HG02759 (cell line): ENCODE data around the gene VPS36.
"Not testable (repeated sequence)": the region's sequence is repeated elsewhere in the genome, so short reads cannot be mapped to it uniquely, and the experiment has no call there.

Experiments
- ATAC-seq: cut with Tn5 transposase; IDR thresholded peaks from one replicate; pipeline ENCODE4 v1.9.1; 2021; ENCODE audit warnings: mild to moderate bottlenecking, moderate library complexity; ENCODE audit not compliant: unreplicated experiment

VPS36 gene, protein sequence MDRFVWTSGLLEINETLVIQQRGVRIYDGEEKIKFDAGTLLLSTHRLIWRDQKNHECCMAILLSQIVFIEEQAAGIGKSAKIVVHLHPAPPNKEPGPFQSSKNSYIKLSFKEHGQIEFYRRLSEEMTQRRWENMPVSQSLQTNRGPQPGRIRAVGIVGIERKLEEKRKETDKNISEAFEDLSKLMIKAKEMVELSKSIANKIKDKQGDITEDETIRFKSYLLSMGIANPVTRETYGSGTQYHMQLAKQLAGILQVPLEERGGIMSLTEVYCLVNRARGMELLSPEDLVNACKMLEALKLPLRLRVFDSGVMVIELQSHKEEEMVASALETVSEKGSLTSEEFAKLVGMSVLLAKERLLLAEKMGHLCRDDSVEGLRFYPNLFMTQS

DNA sequence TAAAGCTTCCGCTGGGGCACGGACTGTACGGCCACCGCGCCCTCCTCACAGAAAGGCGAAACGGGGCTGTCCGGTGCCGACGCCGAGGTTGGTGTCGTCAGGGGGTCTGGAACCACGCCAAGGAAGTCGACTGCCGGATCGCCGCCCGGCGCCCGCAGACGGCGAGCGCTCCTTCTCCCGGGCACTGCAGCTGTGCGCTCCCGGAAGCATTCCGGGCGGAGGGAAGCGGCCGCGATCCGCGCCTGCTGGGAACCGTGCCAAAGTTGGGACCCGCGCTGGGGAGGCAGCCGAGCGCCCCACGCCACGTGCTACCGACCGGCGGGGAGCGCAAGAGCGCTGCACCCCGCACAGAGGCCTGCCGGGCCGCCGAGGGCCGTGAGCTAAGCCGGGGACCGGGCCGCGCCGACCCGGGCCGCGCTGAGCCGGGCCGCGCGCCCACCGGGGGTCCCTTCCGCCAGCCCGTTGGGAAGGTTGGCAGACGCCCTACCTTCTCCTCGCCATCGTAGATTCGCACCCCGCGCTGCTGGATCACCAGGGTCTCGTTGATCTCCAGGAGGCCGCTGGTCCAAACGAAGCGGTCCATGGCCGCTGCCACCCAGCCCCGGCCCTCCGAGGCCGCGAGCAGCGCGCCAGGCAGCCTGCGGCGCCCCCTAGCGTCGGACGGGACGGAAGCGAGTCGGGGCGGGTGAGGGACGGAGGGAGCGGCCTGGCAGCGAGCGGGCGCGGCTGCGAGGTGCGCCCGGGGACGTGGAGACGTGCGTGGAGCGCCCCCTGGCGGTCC is at the start of gene VPS36:
Gene VPS36 (minus strand): TSS at position 623 of the 781 bp plus-strand sequence. CDS start 40 bp downstream, at position 583.
- peak; percentile 74 for ATAC-seq

DNA sequence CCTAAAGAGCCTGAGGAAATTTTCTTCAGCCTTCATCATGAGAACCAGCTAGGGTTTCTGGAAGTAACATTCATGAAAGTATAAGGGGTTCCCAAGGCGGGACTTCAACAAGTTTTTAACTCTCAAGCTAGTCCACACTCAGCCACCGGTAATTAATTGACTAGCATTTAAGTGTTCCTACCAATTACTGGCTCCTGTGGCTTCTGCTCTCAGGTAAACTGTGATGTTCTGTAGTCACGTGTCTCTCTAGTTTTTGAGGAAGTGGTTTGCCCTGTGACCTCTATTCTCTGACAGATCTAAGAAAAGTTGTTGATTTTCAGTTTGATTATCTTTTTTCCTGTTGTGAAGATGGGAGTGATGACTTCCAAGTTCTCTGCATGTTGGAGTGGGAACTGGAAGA is 47.5 kb upstream of the VPS36 start:
- not testable (repeated sequence) for ATAC-seq

DNA sequence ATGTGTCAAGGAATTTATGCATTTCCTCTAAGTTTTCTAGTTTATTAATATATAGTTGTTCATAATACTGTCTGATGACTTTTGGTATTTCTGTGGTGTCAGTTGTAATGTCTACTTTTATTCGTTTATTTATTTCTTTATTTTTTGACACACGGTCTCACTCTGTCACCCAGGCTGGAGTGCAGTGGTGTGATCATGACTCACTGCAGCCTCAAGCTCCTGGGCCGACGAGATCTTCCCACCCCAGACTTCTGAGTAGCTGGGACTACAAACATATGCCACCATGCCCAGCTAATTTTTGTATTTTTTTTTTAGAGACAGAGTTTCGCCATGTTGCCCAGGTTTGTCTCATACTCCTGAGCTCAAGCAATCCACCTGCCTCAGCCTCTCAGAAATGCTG is 43.8 kb upstream of the VPS36 start:
- not testable (repeated sequence) for ATAC-seq

DNA sequence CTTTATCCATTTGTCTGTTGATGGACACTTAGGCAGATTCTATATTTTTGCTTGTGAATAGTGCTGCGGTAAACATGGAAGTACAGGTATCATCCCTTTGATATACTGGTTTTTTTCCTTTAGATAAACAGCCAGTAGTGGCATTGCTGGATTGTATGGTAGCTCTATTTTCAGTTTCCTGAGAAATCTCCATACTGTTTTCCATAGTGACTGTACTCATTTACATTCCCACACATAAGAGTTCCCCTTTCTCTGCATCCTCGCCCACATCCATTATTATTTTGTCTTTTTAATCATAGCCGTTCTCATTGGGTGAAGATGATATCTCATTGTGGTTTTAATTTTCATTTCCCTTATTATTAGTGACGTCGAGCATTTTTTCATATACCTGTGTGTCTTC is 40.6 kb upstream of the VPS36 start:
- not testable (repeated sequence) for ATAC-seq

DNA sequence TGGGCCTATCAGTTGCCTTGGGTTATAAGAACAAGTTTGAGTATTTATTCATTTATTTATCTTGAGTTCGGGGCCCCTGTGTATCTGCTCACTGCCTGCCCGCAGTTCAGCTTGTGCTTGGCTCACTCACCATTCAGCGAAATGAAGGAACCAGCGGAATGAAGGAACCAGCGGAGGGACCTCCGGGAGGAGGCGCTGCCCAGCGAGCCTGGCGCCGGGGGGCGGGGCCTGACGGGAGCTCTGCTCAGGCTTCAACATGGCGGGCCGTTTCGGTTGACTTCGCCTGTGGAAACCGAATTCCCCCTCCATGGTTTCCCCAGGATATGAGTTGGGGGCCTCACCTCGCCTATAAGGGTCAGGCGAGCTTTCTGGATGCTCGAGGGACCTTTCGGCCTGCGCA is 38.3 kb upstream of the VPS36 start:
- ATAC-seq = not testable (repeated sequence)

DNA sequence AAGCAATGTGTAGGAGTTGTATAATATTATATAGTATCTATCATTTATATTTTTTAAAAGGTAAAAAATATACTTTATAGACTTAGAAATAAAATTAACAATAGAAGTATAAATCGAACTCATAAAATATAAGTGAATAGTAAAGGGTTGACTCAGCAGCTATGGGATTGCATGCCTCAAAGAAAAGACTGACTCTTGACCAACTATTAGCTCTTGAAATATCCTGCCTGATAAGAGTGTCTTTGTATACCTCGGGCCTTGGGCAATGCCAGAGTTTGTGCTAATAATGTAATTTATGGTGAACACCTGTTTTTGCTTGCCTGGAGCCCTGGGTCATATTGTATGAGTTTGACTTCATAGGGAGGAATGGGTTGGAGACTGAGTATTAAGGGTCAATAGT is 36.6 kb upstream of the VPS36 start:
- ATAC-seq = not testable (repeated sequence)

DNA sequence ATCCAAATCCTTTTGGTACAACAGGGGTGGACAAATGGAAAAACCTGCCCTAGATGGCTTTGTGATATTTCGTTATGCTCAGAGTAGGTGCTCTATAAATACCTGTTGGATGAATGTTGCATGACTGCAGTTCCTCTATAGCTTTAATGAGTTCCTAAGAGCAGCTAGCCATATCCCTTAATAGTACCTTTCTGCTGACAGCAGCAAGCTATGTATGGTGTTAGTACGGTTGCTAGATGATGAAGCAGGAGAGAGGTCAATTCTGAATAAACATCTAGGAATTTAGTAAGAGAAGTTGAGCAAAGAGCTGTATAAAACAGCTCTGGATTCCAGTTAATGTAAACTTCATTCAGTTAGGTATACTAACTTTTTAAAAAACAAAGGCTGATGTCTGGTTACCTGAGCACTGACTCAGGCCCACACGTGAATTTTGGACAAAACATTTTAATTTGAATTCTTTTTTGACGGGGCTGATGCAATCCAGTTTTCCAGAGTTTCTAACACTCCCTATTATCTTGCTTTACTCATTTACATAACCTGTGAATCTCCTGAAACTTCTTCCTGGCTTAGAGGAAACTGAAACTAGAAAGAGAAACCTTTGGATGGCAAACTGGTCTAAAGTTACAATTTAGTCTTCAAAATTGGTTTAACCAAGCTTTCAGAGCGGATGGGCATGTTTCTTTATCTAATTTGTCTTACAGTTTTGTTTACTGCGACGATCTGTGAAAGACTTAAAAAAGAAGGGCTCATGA is 30.4 kb upstream of the VPS36 start:
- ATAC-seq = not testable (repeated sequence)

DNA sequence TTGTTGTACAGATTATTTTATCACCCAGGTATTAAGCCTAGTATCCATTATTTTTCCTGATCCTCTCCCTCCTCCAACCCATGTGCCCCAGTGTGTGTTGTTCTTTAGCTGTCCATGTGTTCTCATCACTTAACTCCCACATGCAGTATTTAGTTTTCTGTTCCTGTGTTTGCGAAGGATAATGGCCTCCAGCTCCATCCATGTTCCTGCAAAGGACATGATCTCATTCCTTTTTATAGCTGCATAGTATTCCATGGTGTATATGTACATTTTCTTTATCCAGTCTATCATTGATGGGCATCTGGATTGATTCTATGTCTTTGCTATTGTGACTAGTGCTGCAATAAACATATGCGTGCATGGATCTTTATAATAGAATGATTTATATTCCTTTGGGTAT is 18.1 kb upstream of the VPS36 start:
- not testable (repeated sequence) for ATAC-seq

DNA sequence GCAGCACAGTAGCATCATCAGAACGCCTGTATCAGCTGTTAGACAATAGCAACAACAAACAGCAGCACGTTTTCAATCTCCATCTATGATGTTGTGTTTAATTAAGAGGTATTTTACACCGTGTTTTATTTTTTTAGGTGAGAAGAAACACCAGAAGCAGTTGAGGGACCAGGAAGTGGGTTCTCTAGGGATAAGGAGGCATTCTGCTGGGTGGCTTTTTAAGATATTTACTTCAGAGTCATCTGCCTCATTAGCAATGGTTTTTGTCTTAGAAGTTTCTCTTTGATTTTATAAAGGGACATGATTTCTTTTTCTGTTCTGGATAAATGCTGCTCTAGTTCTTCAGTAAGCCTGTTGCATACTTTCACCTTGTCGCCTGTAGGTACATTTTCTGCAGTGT is 13.1 kb upstream of the VPS36 start:
- ATAC-seq = no peak

DNA sequence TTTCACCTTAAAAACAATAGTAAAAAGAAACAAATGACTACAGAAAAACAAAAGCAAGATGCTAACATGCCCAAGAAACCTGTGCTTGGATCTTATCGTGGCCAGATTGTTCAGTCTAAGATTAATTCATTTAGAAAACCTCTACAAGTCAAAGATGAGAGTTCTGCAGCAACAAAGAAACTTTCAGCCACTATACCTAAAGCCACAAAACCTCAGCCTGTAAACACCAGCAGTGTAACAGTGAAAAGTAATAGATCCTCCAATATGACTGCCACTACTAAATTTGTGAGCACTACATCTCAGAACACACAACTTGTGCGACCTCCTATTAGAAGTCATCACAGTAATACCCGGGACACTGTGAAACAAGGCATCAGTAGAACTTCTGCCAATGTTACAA is 10.8 kb upstream of the VPS36 start:
- ATAC-seq = no peak

DNA sequence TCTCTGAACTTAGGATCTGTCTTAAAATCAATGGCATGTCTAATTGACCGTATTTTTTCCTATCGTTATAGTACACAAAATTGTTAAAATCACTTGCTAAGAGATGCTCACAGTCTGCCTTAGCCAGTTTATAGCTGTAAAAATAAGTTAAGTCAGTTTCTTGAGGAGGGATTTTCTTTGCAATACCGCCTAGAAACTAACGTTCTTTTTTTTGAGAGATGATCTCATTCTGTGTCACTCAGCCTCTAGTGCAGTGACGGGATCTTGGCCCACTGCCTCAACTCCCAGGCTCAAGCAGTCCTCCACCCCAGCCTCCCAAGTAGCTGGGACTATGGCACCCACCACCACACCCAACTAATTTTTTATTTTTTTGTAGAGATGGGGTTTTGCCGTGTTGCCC is 9.2 kb upstream of the VPS36 start:
- ATAC-seq = no peak

DNA sequence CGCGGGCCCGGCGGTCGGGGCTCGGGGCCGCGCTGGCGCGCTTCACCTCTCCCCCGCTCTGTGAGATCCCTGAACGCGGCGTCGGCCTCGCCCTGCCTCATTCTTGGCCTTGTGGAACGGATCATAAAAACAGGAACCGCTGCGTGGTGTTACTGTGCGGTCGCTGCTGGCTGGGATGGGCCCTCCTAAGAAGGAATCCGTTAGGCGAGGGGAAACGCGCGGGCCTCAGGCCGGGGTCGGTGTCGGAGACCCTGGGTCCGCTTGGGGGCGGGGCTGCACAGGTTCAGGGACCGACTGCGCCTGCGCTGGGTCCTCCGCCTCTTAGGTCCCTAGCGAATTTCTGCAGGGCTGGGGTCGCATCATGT is 5.2 kb upstream of the VPS36 start:
- ATAC-seq = peak; percentile 37

DNA sequence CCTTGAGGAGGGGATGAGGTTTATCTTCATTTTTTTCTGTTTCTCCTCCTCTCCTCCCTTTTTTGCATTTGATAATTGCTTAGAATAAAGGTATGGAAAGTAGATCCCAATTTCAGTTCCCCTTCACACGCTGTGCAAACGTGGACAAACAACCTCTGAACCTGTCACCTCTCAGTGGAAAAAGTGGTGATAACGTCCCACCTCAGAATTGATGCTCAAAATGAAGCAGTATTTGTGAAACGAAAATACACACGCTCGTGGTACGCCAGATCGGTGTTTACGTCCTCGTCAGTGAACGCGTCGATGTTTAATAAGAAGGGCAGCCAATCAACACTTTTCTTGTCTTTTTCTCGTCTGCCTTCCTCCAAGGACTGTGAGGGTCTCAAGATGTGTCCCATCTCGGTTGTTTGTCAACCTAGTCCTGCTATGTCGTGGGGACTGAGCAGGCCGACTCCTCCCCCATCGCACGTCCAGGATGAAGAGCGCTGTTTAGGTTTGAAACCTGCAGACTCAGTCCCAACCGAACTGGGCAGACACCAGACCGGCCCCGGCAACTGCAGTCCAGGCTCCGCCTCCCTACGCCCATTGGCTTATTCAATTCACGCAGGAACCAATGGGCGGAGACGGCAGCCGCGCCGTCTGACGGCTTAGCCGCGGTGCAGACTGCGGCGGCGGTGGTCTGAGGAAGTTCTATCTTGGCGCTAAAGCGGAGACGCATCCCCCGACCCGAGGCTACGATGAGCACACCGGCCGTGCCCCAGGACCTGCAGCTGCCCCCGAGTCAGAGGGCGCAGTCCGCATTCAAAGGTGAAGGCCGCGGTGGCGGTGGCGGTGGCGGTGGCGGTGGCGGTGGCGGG is 4.6 kb upstream of the VPS36 start, which contains the start of gene CKAP2:
Gene CKAP2 (plus strand): TSS at position 659 of the 857 bp plus-strand sequence. CDS start 79 bp downstream, at position 738.
- ATAC-seq = peak; percentile 76

DNA sequence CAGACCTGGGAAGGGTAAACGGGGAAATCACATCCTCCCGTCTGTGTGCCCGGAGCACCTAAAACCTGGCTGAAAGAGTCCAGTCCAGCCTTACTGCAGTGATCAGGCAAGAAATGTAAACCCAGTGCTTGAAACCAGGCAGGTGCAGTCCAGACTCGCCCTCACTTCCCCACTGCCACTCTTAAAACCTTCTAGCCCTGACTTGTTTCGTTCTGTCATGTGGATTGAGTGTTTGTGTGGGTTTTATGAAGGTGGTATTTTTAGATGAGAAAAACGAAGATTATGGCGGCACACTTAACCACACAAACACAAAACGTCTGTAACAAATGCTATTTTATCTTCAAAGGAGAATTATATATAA is 4.0 kb upstream of the VPS36 start:
- ATAC-seq = peak; percentile 26

DNA sequence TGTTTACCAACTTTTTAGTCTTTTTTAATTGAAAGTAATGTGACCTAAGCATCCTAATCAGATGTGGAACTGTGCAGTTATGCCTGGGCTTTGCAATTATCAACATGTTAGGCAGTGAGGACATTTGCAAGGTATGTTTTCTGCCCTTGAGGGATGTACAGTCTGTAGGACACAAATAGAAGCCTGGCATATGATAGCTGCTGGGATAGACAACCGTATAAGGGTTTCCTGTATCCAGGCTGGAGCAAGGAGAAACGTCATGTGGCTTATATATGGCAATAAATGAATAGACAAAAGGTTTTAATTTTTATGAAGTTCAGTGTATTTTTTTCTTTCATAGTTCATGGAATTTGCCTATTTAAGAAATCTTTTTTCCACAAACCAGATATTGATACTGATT is 2.0 kb upstream of the VPS36 start:
- ATAC-seq = no peak

DNA sequence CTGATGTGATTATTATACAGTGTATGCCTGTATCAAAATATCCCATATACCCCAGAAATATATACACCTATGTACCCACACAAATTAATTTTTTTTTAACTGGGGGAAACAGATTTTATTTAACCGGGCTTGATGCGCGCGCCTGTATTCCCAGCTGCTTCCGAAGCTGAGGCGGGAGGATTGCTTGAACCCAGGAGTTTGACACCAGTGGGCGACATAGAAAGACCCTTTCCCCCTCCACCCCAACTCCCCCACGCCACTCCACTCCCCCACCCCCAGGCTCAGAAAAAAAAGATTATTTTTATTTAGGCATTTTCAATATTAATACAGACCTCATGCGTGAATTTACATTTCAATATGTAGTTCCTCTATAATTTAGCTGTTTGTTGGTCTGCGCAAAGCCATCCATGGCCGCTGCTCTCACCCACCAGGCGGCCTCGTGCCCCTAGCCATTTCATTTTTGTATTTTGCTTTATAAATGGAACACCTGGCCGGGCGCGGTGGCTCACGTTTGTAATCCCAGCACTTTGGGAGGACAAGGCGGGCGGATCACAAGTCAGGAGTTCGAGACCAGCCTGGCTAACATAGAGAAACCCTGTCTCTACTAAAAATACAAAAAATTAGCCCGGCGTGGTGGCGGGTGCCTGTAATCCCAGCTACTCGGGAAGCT is 836 bp upstream of the VPS36 start:
- no peak for ATAC-seq

DNA sequence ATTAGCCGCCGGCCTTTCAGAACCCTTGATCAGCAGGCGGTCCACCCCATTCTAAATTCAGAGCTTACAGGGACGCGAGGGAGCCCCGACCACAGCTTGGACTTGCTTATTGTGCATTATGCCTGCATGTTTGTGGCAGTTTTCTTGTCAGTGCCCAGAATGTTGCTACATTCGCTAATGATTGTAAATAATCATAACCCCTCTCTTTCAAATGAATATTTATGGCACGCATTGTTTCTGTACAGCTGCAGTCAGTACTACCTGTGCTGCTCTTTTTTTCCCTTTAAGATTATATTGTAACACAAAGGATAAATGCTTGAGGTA is 321 bp upstream of the VPS36 start:
- no peak for ATAC-seq

DNA sequence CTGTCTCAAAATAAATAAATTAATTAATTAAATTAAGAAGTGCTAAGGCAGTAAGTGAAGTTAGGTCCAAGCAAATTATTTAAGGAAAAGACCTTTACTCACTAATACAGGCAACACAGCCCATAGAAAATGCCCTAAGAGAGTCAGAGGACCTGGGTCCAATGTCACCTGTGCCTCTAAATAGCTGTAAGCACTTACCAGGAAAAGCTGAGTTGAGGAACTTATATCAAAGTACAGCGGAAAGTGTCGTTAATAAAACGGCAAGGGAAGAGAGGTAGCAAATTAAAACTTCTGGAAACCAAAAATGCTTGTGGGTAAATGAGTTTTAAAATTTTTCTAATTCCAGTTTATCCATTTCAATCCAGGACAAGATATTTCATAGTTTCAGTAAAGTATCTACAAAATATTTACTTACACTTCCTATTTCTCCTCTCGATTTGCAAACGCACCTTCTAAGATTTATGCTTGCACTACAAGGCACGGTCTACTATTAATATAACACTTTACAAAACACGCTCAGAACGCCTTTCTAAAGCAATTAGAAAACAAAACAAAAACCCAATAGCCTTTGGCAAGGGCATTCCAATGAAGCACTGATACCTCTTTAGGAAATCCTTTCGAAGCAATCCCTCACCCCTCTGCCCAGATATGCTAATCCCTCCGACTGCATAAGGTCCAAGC is 963 bp downstream of the VPS36 start:
- no peak for ATAC-seq

DNA sequence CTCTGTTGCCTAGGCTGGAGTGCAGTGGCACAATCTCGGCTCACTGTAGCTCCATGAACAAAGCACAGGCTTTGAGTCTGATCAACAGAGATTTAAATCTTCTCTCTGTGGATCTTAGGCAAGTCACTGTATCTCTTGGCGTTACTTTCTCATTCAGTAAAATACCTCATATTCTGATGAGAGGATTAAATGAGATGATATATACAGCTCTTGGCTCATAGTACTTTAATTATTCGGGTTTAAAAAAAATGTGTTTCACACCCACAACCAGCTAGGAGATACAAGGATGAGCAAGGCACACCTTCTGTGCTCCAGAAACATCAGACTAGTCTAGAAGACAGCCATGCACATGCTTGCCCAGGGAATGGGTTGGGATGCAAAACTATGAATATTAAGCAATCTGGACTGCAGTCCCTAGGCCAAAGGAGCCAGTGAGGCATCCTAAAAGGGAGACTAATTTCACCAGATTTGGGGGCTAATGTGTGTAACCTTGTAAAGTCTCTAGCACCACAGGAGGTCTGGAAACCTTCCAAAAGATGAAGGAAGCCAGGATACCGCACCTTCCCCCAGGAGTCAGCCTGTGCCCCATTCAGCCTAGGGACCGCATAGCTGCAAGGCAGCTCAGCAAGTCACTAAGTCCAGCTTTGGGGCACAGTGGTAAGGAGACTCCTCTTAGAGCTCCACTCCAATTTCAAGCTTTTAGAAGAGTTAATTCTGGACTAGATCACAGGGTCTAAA is 2.5 kb downstream of the VPS36 start:
- ATAC-seq = no peak
